G401 (cell line): ENCODE data around the gene KIF6. TPM values are rescaled to one million over a fixed set of nuclear protein-coding genes. Genes with fewer than 3 reads are reported as not detected.
A peak's percentile ranks its signal among the peaks of the same experiment; 100 is the strongest.

Source experiments
- DNase-seq: peaks from one replicate; pipeline ENCODE4 v3.0.0-alpha.2; 2015; ENCODE audit warnings: low spot score
- in situ Hi-C: cut with HindIII; loops from 2 replicates; pipeline ENCODE4 v1.10.0; 2016; ENCODE audit warnings: low sequenced_read_pairs, mixed read lengths
- total RNA-seq: library from RNA; depleted of rRNA; stranded (reverse); fragments of >200 nt; shearing (Covaris generic); gene quantifications from 2 replicates; pipeline ENCODE4 v1.2.3, GENCODE V29; 2014

KIF6 gene
- total RNA-seq, 1 experiment from 2014 or later, result 0.20 TPM

GRCh38 chr6:39378175-39378959, 346.8 kb downstream of the KIF6 start:
- DNase-seq, result no peak
- in situ Hi-C loops, result no loop called here

GRCh38 chr6:39377539-39377950, 347.7 kb downstream of the KIF6 start:
- peak; percentile 81 for DNase-seq
- in situ Hi-C loops, result no loop called here

GRCh38 chr6:39375405-39375804, 349.8 kb downstream of the KIF6 start:
- in situ Hi-C loops, result no loop called here
- no peak for DNase-seq

GRCh38 chr6:39370390-39370789, 354.8 kb downstream of the KIF6 start:
- in situ Hi-C loops, result no loop called here
- no peak for DNase-seq

GRCh38 chr6:39369987-39370386, 355.2 kb downstream of the KIF6 start:
- in situ Hi-C loops, result no loop called here
- no peak for DNase-seq

- no peak for DNase-seq
- in situ Hi-C loops, result no loop called here
These were observed 357.5 kb downstream of the KIF6 start for GRCh38 chr6:39367700-39368099.

GRCh38 chr6:39366931-39367618, 358.1 kb downstream of the KIF6 start:
- in situ Hi-C loops, result no loop called here
- peak; percentile 32 for DNase-seq

GRCh38 chr6:39365281-39366074, 359.7 kb downstream of the KIF6 start:
- in situ Hi-C loops, result no loop called here
- no peak for DNase-seq

- DNase-seq, result no peak
- in situ Hi-C loops, result no loop called here
These were observed 361.9 kb downstream of the KIF6 start for GRCh38 chr6:39363280-39363679.

GRCh38 chr6:39362487-39362865, 362.7 kb downstream of the KIF6 start:
- peak; percentile 14 for DNase-seq
- in situ Hi-C loops, result no loop called here

GRCh38 chr6:39361657-39362486, 363.3 kb downstream of the KIF6 start:
- in situ Hi-C loops, result no loop called here
- peak; percentile 64 for DNase-seq

- in situ Hi-C loops, result no loop called here
- DNase-seq, result no peak
These were observed 364.8 kb downstream of the KIF6 start for GRCh38 chr6:39360378-39360777.

GRCh38 chr6:39357998-39358686, 367.1 kb downstream of the KIF6 start:
- DNase-seq, result no peak
- in situ Hi-C loops, result no loop called here

- no peak for DNase-seq
- in situ Hi-C loops, result no loop called here
These were observed 371.4 kb downstream of the KIF6 start for GRCh38 chr6:39353698-39354315.

GRCh38 chr6:39350723-39351505, 374.3 kb downstream of the KIF6 start:
- in situ Hi-C loops, result no loop called here

GRCh38 chr6:39348740-39349139, 376.5 kb downstream of the KIF6 start:
- DNase-seq, result no peak
- in situ Hi-C loops, result no loop called here

More at GRCh38 chr6:39350723-39351505, 374.3 kb downstream of the KIF6 start:
- no peak for DNase-seq

- DNase-seq, result peak; percentile 56
- in situ Hi-C loops, result no loop called here
These were observed 377.2 kb downstream of the KIF6 start for GRCh38 chr6:39347906-39348585.
